Measurements from ENCODE around the gene TRIM17. TPM values are rescaled to one million over a fixed set of nuclear protein-coding genes. Genes with fewer than 3 reads are reported as not detected.

Gene TRIM17
- total RNA-seq, 2 experiments from 2014 or later: 0.73 to 0.96 TPM

- Mint-ChIP-seq H3K9me3 (no peaks in the 10 kb centered on the region), H3K4me3 (peak overlapping the region; percentile 88), H3K4me1 (ENCODE audit: low read depth) (no peaks in the 10 kb centered on the region), H3K36me3 (ENCODE audit: low read depth) (peaks cover 3% of the 10 kb centered on the region), H3K27ac (no peak overlapping the region), H3K27me3 (no peaks in the 10 kb centered on the region)
- POLR2A ChIA-PET: interaction anchor here (0.6 kb wide), 1 partner anchor 28 kb away, joined by 3 read pairs; the partner anchor contains the start of gene TRIM11
- CTCF ChIA-PET: no interaction called here
- H3K4me3 ChIP-seq (ENCODE audit: low read length): peak overlapping the region; percentile 53
- ATAC-seq (ENCODE audit: poor library complexity): no peak
- no peak overlapping the region for H3K27ac ChIP-seq (ENCODE audit: low read depth in 1 of 2, low read length in 2 of 2)
- peaks cover 16% of the 10 kb centered on the region for H3K4me1 ChIP-seq (ENCODE audit: insufficient read depth, low read length)
- H3K27me3 ChIP-seq (ENCODE audit: control insufficient read depth in 1 of 2, insufficient read depth in 2 of 2, low read length in 2 of 2): peaks cover 0 to 4% of the 10 kb centered on the region in 2 experiments
- intact Hi-C loops (cut with DNase I, micrococcal nuclease): loop anchor here (2.0 kb wide), 2 partner anchors 136 to 138 kb away; no protein-coding TSS in a partner anchor
- H3K9me3 ChIP-seq (ENCODE audit: control insufficient read depth in 1 of 2, insufficient read depth in 1 of 2, low read length in 2 of 2): peaks cover 0 to 5% of the 10 kb centered on the region in 2 experiments
- H3K36me3 ChIP-seq (ENCODE audit: insufficient read depth, low read length): no peaks in the 10 kb centered on the region
- TF ChIP-seq CTCF (IDR thresholded peaks at IDR 0.05): no peak
- DNase-seq: peak in 1 of 14 experiments; percentile 3
These were observed 37.7 kb downstream of the TRIM17 start for GRCh38 chr1:228378873-228379460.

DNA sequence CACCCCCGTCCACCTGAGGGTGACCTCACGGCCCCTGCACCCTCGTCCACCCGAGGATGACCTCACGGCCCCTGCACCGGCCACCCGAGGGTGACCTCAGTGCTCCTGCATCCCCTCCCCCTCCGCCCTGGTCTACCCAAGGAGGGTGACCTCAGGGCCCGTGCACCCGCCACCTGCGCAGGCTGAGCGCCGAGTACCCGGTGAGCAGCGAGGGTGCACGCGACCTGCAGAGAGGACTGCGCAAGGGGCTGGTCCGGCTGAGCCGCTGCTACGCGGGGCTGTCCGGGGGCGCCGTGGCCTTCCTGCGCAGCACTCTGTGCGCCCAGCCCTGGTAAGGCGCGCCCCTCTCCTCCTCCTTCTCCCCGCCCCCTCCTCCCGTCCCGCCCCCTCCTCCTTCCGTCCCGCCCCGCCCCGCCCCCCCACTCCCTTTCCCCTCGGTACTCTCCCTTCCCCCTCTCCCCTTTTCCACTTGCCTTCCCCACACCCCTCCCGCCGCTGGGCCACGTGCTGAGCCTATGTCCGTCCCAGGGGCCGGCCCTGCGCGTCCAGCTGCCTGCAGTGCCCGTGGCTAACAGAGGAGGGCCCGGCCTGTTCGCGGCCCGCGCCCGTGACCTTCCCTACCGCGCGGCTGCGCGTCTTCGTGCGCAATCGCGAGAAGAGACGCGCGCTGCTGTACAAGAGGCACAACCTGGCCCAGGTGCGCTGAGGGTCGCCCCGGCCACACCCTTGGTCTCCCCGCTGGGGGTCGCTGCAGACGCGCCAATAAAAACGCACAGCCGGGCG, 38.4 kb downstream of the TRIM17 start:
- H3K27ac ChIP-seq (ENCODE audit: low read depth in 1 of 2, low read length in 2 of 2): no peak overlapping the region
- H3K4me3 Mint-ChIP-seq: peak overlapping the region; percentile 88
- H3K27me3 ChIP-seq (ENCODE audit: control insufficient read depth in 1 of 2, insufficient read depth in 2 of 2, low read length in 2 of 2): peaks cover 0 to 4% of the 10 kb centered on the region in 2 experiments
- H3K9me3 Mint-ChIP-seq: no peaks in the 10 kb centered on the region
- peak; percentile 41 for TF ChIP-seq CTCF (IDR thresholded peaks at IDR 0.05)
- H3K4me1 ChIP-seq (ENCODE audit: insufficient read depth, low read length): peaks cover 16% of the 10 kb centered on the region
- ATAC-seq (ENCODE audit: poor library complexity) (peak; percentile 75), DNase-seq (peak; percentile 29 to 68 (median 52))
- CTCF ChIA-PET: no interaction called here
- peaks cover 3% of the 10 kb centered on the region for H3K36me3 Mint-ChIP-seq (ENCODE audit: low read depth)
- H3K27ac Mint-ChIP-seq: no peak overlapping the region
- H3K4me3 ChIP-seq (ENCODE audit: low read length): peak overlapping the region; percentile 53
- H3K36me3 ChIP-seq (ENCODE audit: insufficient read depth, low read length): no peaks in the 10 kb centered on the region
- intact Hi-C loops (cut with DNase I, micrococcal nuclease): loop anchor here (2.0 kb wide), 2 partner anchors 137 to 139 kb away; no protein-coding TSS in a partner anchor
- peaks cover 0 to 5% of the 10 kb centered on the region in 2 experiments for H3K9me3 ChIP-seq (ENCODE audit: control insufficient read depth in 1 of 2, insufficient read depth in 1 of 2, low read length in 2 of 2)
- H3K4me1 Mint-ChIP-seq (ENCODE audit: low read depth): no peaks in the 10 kb centered on the region
- POLR2A ChIA-PET: interaction anchor here (0.6 kb wide), 1 partner anchor 28 kb away, joined by 3 read pairs; the partner anchor contains the start of gene TRIM11
- H3K27me3 Mint-ChIP-seq: no peaks in the 10 kb centered on the region

DNA sequence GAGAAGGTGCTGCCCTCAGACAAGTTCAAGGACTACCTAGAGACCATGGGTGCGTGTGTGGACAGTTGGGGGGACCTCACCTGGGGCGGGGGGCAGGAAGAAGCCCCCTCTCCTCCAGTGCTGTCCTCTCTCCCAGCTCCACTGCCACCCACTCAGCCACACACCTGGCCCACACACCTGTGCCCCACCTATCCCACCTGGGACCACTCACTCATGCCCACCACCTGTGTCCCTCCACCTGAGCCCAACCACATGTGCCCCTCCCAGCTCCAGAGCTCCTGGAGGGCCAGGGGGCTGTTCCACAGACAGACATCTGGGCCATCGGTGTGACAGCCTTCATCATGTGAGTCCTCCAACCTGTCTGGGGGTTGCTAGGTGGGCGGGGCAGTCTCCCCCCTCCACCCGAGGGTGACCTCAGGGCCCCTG, 39.0 kb downstream of the TRIM17 start:
- intact Hi-C loops (cut with DNase I, micrococcal nuclease): loop anchor here (2.0 kb wide), 2 partner anchors 137 to 139 kb away; no protein-coding TSS in a partner anchor
- Histone ChIP-seq H3K4me3 (ENCODE audit: low read length) (peak overlapping the region; percentile 53), H3K36me3 (ENCODE audit: insufficient read depth, low read length) (no peaks in the 10 kb centered on the region), H3K27ac (ENCODE audit: low read depth in 1 of 2, low read length in 2 of 2) (no peak overlapping the region), H3K27me3 (ENCODE audit: control insufficient read depth in 1 of 2, insufficient read depth in 2 of 2, low read length in 2 of 2) (peaks cover 0 to 4% of the 10 kb centered on the region in 2 experiments), H3K9me3 (ENCODE audit: control insufficient read depth in 1 of 2, insufficient read depth in 1 of 2, low read length in 2 of 2) (peaks cover 0 to 11% of the 10 kb centered on the region in 2 experiments), H3K4me1 (ENCODE audit: insufficient read depth, low read length) (peaks cover 16% of the 10 kb centered on the region)
- TF ChIP-seq CTCF (IDR thresholded peaks at IDR 0.05): no peak
- ATAC-seq (ENCODE audit: poor library complexity) (no peak), DNase-seq (no peak)
- POLR2A ChIA-PET: no interaction called here
- CTCF ChIA-PET: no interaction called here
- Mint-ChIP-seq H3K9me3 (no peaks in the 10 kb centered on the region), H3K36me3 (ENCODE audit: low read depth) (peaks cover 3% of the 10 kb centered on the region), H3K27me3 (no peaks in the 10 kb centered on the region), H3K4me3 (peak overlapping the region; percentile 54), H3K4me1 (ENCODE audit: low read depth) (no peaks in the 10 kb centered on the region), H3K27ac (no peak overlapping the region)

Data from CD4-positive, alpha-beta T cell (primary cell).